ENCODE measurements around the gene PLEKHH2. TPM values are rescaled to one million over a fixed set of nuclear protein-coding genes. Genes with fewer than 3 reads are reported as not detected.
"Not testable (repeated sequence)": the region's sequence is repeated elsewhere in the genome, so short reads cannot be mapped to it uniquely, and the experiment has no call there.

Gene PLEKHH2
- total RNA-seq, 1 donor from 2014 or later: 1.8 TPM

- no peak for FAIRE-seq
Measured at GRCh38 chr2:43631618-43632317, 5.3 kb upstream of the PLEKHH2 start.

DNA sequence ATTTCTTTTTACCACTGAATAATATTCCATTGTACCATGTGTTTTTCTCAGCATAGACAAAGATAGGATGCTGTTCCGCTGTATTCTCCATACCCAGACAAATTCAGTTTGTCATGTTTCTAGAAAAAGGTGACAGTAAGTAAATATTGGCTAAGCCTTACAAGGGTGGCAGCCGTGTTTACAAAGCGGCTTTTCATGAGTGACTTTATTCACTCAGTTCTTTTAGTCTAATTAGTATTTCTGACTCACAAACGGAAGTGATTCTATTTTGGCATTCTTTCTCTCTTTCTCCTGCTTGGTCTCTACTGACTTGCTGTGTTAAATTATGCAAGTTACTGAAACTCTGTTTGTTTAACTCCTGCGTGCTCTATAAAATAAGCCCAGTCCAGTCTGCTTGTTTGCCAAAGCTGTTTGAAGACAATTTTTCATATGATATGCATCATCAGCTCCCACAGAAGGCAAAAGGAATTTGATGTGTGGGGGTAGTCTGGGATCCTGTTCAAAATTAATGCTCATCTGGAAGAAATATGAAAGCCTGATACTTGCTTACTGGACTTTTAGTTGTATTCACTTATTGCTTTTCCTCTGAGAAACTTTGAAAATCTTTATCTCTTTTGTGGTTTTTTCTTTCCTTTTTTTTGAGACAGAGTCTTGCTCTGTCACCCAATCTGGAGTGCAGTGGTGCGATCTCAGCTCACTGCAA is 2.3 kb upstream of the PLEKHH2 start:
- H3K27me3 ChIP-seq (ENCODE audit: control insufficient read depth, insufficient read depth, low read length): no peaks in the 10 kb centered on the region
- peak; percentile 76 for DNase-seq (ENCODE audit: low read depth)
- H3K36me3 ChIP-seq (ENCODE audit: control insufficient read depth, insufficient read depth, low read length): no peaks in the 10 kb centered on the region
- no peak for TF ChIP-seq CTCF (IDR thresholded peaks at IDR 0.05; ENCODE audit: insufficient read depth, low read length, severe bottlenecking)
- FAIRE-seq: no peak
- no peak overlapping the region for H3K4me3 ChIP-seq (ENCODE audit: low read depth, low read length)

More at GRCh38 chr2:43631618-43632317, 5.3 kb upstream of the PLEKHH2 start:
- DNase-seq (ENCODE audit: low read depth): no peak
- Histone ChIP-seq H3K4me3 (ENCODE audit: low read depth, low read length) (no peak overlapping the region), H3K27me3 (ENCODE audit: control insufficient read depth, insufficient read depth, low read length) (no peaks in the 10 kb centered on the region), H3K36me3 (ENCODE audit: control insufficient read depth, insufficient read depth, low read length) (no peaks in the 10 kb centered on the region)
- no peak for TF ChIP-seq CTCF (IDR thresholded peaks at IDR 0.05; ENCODE audit: insufficient read depth, low read length, severe bottlenecking)

DNA sequence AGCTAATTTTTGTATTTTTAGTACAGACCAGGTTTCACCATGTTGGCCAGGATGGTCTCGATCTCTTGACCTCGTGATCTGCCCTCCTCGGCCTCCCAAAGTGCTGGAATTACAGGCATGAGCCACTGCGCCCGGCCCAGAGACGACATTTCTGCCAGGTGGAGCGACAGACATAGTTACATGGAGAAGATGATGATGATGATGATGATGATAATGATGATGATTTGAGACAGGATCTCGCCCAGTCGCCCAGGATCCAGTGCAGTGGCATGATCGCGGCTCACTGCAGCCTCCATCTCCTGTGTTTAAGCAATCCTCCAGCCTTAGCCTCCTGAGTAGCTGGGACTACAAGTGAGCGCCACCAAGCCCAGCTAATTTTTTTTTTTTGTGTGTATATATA is 907 bp upstream of the PLEKHH2 start:
- not testable (repeated sequence) for FAIRE-seq

DNA sequence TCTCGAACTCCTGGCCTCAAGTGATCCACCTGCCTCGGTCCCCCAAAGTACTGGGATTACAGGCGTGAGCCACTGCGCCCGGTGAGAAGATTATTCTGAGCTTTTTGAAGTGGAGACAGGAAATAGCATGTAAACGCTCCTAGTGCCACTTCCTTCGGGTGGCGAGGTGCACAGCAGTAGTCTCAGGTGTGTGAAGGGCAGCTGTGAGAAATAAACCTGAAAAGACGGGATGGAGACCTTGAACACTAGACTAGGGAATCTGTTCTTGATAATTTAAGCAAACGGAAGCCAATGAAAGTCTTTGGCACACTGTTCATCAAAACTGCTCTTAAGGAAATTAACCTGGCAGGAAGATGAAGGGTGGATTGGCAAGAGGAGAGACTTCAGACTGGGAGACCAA is 439 bp upstream of the PLEKHH2 start:
- no peaks in the 10 kb centered on the region for H3K36me3 ChIP-seq (ENCODE audit: control insufficient read depth, insufficient read depth, low read length)
- no peaks in the 10 kb centered on the region for H3K27me3 ChIP-seq (ENCODE audit: control insufficient read depth, insufficient read depth, low read length)
- FAIRE-seq (no peak), DNase-seq (ENCODE audit: low read depth) (no peak)
- H3K4me3 ChIP-seq (ENCODE audit: low read depth, low read length): peak overlapping the region; percentile 59
- TF ChIP-seq CTCF (IDR thresholded peaks at IDR 0.05; ENCODE audit: insufficient read depth, low read length, severe bottlenecking): no peak

More for the DNA sequence above, 907 bp upstream of the PLEKHH2 start:
- not testable (repeated sequence) for H3K4me3 ChIP-seq (ENCODE audit: low read depth, low read length); H3K27me3 ChIP-seq (ENCODE audit: control insufficient read depth, insufficient read depth, low read length); DNase-seq (ENCODE audit: low read depth); H3K36me3 ChIP-seq (ENCODE audit: control insufficient read depth, insufficient read depth, low read length)

DNA sequence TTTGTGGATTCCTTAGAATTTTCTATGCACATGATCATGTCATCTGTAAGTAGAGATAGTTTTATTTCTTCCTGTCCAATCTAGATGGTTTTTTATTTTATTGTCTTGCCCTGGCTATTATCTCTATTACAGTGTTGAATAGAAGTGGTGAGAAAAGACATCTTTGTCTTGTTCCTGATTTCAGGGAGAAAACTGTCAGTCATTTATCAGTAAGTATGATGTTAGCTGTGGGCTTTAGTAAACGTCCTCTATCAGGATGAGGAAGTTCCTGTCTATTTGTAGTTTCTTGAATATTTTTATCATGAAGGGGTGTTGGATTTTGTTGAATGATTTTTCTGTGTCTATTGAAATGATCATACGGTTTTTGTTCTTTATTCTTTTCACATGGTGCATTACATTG is 5.3 kb downstream of the PLEKHH2 start:
- H3K27me3 ChIP-seq (ENCODE audit: control insufficient read depth, insufficient read depth, low read length): no peaks in the 10 kb centered on the region
- no peaks in the 10 kb centered on the region for H3K36me3 ChIP-seq (ENCODE audit: control insufficient read depth, insufficient read depth, low read length)
- TF ChIP-seq CTCF (IDR thresholded peaks at IDR 0.05; ENCODE audit: insufficient read depth, low read length, severe bottlenecking): no peak
- FAIRE-seq (no peak), DNase-seq (ENCODE audit: low read depth) (no peak)
- no peak overlapping the region for H3K4me3 ChIP-seq (ENCODE audit: low read depth, low read length)

DNA sequence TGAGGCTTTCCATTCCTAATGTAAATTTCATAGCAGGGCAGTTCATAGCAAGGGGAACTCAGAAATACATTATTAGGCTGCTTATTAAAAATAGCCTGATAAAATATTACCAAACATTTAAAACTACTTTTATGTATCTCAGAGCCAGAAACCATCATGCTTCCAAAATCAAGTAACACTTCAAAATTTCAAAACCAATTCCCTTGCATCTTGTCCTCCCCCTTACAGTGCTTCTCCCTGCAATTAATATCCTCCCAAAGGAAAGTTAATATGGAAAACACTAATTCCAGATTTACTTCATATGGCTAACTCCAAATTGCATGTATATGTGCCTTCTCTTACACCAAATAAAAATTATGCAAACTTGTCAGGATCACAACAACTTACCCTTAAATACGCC is 6.6 kb downstream of the PLEKHH2 start:
- Histone ChIP-seq H3K36me3 (ENCODE audit: control insufficient read depth, insufficient read depth, low read length) (no peaks in the 10 kb centered on the region), H3K27me3 (ENCODE audit: control insufficient read depth, insufficient read depth, low read length) (no peaks in the 10 kb centered on the region), H3K4me3 (ENCODE audit: low read depth, low read length) (no peak overlapping the region)
- no peak for TF ChIP-seq CTCF (IDR thresholded peaks at IDR 0.05; ENCODE audit: insufficient read depth, low read length, severe bottlenecking)
- DNase-seq (ENCODE audit: low read depth) (no peak), FAIRE-seq (no peak)

Data from bronchial epithelial cell (primary cell).